HG03565 (cell line): ENCODE results near the gene CNGA3.

Experiments
- ATAC-seq: cut with Tn5 transposase; IDR thresholded peaks from one replicate; pipeline ENCODE4 v1.9.1; 2021; ENCODE audit warnings: mild to moderate bottlenecking, moderate library complexity; ENCODE audit not compliant: unreplicated experiment

CNGA3 gene

DNA sequence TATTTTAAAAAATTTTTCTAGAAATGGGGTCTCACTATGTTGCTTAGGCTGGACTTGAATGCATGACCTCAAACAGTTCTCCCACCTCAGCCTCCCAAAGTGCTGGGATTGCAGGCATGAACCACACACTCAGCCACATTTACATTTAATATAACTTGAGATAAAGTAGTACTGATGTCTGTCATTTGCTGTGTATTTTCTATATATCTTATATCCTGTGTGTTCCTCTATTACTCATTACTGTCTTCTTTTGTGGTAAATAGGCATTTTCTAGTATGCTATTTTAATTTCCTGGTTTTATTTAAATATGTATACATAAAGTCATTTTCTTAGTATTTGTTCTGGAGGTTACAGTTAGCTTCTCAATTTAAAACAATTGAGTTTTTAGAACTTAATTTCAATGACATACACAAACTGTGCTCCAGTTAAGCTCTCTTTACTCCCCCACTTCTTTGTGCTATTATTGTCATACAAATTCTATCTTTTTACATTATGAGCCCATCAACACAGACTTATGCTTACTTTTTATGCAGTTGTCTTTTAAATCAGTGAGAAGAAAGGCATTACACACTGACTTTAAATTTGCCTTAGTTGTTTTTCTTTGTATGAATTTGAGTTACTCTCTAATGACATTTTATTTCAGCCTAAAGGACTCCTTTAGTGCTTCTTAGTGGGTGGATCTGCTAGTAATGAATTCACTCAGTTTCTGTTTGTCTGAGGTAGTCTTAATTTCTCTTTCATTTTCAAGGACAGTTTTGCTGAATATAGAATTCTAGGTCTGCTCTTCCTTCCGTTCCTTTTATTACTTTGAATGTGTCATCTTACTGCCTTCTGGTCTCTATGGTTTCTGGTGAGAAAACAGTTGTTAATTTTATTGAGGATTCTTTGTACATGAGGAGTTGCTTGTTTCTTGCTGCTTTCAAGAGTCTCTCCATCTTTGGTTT lies 92.2 kb downstream of the CNGA3 start:
- ATAC-seq: peak; percentile 95

DNA sequence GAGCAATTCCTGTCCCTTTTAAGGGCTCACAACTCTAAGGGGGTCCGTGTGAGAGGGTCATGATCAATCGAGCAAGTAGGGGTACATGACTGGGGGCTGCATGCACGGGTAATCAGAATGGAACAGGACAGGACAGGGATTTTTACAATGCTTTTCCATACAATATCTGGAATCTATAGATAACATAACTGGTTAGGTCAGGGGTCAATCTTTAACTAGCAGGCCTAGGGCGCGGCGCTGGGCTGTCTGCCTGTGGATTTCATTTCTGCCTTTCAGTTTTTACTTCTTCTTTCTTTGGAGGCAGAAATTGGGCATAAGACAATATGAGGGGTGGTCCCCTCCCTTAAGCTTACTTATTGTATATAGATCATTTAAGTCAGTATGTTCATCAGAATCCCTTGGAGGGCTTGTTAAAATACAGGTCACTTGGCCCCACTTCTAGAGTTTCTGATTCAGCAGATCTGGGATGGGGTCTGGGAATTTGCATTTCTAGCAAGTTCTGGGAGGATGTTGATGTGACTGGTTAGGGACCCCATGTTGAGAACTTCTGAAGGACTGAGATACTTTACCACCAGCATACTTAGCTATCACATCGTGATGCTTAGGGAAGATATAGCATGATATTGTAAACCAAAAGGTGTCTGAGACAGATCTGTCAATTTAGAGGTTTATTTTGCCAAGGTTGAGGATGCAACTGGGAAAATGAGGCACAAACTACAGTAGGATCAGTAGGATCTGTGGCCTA lies 95.6 kb downstream of the CNGA3 start:
- no peak for ATAC-seq

DNA sequence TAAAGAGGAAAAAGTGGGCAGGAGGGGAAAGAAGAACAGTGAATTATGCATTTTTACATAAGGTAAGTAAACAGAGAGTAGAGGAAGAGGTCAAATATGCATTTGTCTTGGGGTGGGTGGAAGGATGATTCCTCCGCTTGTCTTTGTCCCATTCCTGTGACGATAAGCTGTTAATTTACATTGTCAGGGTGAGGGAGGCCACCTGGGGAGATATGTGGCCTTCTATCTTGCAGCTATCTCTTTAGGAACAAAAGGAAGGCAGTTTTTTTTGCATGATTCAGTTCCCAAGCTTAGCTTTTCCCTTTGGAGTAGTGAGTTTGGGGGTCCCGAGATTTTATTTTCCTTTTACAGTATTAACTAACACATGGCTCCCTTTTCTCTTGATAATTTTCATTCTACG lies 96.2 kb downstream of the CNGA3 start:
- ATAC-seq: no peak

DNA sequence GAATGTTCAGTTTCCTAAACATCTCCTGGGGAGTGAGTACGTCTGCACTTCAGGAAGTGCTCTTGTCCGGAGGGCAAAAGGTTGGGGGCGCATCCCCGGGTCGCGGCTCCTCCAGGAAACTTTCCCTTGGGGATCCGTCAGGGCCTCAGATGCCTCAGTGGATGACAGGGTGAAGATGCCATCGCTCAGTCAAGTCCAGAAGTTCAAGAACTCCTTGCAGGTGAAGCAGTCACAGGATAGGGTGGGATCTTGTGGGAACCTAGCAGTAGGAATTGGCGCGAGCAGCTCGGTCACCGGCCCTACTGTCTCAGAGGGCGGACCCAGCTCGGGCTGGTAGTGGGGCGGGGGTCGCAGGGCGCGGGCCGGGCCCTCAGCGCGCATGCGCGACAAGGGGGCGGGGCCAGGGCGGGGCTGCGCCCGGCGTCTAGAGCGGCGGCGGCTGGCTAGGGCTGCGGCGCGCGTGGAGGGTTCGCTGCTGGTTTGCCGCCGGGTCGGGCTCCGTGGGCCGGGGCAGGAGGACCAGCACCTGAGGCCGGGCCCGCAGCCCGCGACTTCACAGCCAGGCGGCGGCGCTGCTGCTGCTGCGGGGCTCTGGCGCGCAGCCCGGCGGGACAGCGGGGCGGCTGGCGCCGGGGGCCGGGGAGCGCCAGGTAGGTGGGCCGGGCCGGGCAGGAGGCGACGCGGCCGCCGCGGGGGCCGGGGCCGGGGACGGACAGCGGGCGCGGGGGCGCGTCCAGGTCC lies 98.3 kb downstream of the CNGA3 start, which contains the start of gene INPP4A:
TSS of gene INPP4A (plus strand) at position 423 of the 741 bp plus-strand sequence. CDS start 75,191 bp downstream, outside the sequence.
- ATAC-seq: peak; percentile 63

DNA sequence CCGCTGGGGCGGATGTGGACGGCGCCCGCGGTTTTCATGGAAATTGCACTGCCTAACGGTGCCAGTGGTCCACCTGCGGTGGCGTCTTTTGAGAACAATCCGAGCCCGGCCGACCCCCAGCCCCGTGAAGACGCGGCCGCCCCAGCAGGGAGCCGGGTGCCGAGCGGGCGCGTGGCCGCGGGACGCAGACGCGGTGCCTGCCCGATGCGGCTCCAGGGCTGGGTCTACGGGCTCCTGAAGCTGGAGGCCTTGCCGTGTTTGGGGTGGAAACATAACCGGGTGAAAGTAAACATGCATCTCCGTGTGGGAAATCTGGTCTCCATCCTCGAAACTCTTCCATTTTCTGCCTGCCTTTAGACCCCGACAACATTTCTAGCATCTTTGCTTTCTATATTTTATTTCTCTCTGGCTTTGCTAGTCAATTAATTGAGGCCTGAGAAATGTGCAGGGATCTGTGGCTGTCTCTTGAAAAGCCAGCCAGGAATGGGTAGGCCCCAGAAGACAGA lies 99.0 kb downstream of the CNGA3 start:
- ATAC-seq: peak; percentile 6

DNA sequence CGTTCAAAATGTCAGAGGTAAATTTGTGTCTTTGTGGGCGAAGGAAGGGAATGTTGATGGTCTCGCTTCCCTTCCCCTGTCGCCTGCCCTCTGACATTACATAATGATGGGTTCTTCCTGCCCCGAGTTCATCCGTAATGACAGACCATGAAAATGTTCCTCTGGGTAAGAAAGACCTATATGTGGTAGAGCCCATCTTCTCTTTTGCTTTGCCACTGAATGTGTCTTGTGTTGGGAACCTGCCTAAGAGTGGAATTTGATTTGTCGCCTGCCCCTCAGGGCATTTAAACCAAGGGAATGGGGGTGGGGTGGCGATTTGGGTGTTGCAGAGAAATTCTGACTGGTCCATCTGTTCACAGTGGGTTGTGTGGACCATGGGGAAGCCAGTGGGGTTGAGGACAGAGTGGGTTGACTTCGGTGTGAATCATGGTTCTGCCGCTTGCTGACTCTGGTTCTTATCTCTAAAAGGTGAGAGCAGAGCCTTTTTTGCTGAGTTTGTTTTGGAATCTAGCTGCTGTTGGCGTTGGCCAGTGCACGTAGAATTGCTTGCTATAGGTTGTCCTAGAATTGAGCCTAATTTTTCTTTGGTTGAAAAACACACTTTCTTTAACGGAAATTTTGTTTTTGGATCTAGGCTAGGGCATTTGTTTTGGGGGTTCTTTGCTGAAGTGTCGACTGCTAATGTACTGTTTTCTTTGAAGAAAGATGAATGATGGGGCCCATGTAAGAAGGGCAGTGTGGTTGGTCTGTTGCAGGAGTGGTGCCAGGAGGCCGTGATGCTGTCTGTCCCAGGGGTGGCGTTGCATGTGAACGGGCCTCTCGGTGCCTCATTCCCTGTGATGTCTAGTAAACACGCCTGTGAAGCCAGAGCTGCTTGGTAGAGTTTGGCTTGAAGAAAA lies 99.7 kb downstream of the CNGA3 start:
- ATAC-seq: no peak

DNA sequence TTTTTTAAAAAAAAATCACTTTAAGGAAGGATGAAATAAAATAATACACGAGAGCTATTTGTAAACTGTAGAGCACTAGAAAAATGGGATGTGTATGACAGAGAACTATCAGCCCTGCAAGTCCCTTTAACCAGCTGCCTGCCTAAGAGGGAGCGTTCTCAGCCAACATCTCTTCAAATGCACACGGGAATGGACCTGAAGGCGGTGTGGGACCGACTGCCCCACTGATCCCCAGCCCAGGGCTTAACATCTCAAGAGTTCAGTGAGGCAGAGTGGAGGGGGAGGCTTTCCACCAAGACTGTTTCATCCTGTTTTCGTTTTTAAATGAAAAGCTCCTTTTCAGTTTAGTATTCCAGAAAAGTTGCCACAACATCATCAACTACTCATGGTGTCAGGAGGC lies 100.6 kb downstream of the CNGA3 start:
- ATAC-seq: no peak
